ENCODE measurements around the gene CD48.
"Not testable (repeated sequence)": the region's sequence is repeated elsewhere in the genome, so short reads cannot be mapped to it uniquely, and the experiment has no call there.

The CD48 gene

GRCh38 chr1:160741612-160742348, 30.2 kb upstream of the CD48 start:
- DNase-seq = no peak

GRCh38 chr1:160741092-160741501, 29.5 kb upstream of the CD48 start:
- DNase-seq = no peak

DNA sequence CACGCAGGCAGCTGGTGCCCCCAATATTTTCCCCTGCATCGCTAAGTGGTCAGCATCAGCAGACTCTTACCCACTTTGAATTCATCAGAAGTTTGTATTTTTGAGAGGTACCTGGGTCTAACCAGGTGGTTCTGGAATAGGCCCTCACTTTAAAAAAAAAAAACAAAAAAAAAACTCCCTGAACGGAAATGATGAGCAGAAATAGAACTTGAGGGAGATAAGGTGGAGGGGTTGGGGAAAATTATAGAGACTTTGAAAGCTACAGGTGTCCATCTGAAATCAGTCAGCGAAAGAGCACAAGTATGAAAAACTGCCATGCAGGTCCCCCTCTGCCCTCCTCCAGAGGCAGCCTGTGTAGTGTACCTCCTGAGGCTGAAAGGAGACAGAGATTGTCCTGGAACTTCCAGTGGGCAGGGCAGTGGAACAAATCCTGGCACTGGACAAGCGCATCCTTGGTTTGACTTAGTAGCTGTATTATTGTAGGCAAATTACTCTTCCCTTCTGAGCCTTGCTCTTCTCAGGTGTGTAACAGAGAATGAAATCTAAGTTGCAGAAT, 28.6 kb upstream of the CD48 start:
- no peak for DNase-seq

GRCh38 chr1:160739098-160739511, 27.5 kb upstream of the CD48 start, which contains the start of gene SLAMF7:
Gene SLAMF7 (plus strand): TSS chr1:160739247. CDS start chr1:160739302, 55 bp downstream.
- DNase-seq = no peak

DNA sequence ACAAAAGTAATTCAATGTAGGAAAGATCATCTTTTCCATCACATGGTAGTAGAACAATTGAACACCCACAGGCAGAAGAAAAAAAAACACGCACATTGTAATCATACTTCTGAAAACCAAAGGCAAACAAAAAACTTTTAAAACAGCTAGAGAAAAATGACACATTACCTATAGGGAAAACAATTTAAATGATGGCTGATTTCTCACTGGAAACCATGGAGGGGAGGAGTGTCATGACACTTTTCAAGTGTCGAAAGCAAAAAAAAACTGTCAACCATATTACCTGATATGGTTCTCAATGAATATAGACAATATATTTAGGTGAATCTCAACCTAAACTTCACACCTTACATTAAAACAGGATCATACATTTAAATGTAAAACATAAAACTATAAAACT, 26.6 kb upstream of the CD48 start:
- DNase-seq = no peak

DNA sequence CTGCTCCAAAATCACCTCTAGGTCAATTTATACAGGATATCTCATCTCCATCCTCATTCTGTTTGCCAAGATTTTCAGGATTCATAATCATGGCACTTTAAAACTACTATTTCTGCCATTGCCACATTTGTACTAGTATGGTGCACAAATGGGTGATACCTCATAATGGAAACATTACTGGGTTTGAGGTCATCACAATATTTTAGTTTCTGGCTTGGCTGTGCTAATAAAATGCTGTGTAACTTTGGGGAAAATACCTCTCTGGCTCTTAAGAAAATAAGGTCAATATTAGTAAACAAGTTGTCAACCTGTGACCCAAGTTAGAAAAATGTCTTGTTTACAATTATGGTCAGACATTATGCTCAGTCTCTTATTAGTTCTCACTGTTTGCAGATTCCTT, 22.7 kb upstream of the CD48 start:
- DNase-seq = no peak

DNA sequence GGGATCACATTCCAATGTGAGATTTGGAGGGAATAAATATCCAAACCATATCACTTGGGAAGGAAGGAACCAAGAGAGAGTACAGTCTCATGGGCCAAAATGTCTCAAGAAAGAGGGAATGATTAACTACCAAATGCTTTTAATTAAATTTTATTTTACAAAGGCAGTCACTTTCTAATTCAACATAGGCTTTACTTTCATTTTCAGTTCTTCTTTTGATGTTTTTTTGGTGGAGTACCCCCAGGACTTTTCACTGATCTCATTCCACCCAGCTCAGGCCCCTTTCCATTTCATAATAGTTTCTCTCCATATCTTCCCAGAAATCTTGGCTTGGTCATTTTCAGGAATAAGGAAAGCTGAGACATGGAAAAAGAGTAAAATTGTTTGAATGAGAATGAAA, 22.3 kb upstream of the CD48 start:
- DNase-seq = no peak

DNA sequence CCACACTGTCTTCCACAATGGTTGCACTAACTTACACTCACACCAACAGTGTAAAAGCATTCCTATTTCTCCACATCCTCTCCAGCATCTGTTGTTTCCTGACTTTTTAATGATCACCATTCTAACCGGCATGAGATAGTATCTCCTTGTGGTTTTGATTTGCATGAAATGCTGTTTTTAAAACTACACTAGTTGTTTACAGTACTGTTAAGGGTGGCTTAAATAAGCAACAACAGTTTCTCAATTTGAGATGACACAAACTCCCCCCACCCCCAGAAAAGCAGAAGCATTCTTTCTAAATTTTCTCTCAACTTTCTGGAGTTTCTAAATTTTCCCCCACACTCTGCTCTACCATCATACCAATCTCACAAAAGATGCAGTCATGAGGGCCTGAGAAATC, 20.4 kb upstream of the CD48 start:
- no peak for DNase-seq

- DNase-seq = not testable (repeated sequence)
Measured at GRCh38 chr1:160731564-160731963, 19.9 kb upstream of the CD48 start.

- DNase-seq = no peak
Measured at GRCh38 chr1:160727316-160727640, 15.7 kb upstream of the CD48 start.

DNA sequence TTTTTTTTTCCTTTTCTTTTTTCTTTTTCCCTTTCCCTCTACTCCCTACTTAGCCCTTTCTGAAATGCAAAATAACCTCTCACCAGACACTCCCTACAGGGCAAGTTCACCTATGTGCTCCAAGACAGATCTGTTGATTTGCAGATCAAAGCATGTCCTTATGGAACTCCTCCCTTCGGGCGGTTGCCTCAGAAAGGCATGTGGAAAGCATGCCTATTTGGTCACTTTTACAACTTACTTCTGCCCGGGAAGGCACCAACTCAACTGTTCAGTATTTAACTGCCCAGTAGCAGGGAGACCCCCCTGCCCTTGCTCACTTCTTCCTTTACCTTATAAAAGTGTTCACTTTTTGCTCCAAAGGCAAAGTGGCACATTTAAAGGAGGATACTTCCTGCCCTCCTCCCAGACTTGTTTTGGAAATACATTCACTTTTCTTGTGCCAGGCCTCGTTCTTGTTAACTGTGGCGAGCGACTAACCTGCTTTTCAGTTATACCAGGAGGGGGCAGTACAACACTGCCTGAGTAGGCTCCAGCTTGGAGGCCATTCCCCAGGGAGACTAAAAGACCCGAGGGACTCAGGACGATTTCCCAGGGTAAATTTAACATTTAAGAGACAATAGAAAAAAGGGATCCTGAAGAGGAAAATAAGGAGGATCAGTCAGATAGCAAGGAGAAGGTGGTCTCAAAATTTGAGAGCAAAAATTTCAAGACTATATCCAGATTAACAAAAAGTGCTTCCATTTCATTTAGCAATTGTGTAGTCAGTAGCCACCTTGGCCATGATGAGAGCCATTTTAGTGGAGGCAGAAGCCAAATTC, 15.1 kb upstream of the CD48 start:
- DNase-seq = peak; percentile 17

DNA sequence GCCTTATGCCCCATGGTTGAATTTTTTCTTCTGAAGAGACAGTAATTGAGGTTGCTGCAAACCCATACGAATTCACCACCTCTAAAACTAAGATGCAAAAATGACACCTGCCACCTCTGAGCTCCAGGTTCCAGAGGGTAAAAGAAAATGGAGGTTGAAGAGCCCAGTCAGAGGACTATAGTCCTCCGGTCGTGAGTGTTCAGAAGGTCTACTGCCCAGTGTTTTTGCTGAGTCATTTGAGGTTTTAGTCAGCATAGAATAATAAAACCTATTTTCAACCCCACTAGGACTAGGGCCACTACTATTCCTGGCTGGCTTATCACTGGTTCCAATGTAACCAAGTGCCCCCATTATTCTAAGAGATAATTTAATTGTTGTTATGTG, 14.5 kb upstream of the CD48 start:
- no peak for DNase-seq

- no peak for DNase-seq
Measured at GRCh38 chr1:160724465-160725242, 13.0 kb upstream of the CD48 start.

- DNase-seq = no peak
Measured at GRCh38 chr1:160723332-160723731, 11.7 kb upstream of the CD48 start.

- DNase-seq = no peak
Measured at GRCh38 chr1:160722726-160723125, 11.1 kb upstream of the CD48 start.

GRCh38 chr1:160721473-160721872, 9.9 kb upstream of the CD48 start:
- DNase-seq = no peak

DNA sequence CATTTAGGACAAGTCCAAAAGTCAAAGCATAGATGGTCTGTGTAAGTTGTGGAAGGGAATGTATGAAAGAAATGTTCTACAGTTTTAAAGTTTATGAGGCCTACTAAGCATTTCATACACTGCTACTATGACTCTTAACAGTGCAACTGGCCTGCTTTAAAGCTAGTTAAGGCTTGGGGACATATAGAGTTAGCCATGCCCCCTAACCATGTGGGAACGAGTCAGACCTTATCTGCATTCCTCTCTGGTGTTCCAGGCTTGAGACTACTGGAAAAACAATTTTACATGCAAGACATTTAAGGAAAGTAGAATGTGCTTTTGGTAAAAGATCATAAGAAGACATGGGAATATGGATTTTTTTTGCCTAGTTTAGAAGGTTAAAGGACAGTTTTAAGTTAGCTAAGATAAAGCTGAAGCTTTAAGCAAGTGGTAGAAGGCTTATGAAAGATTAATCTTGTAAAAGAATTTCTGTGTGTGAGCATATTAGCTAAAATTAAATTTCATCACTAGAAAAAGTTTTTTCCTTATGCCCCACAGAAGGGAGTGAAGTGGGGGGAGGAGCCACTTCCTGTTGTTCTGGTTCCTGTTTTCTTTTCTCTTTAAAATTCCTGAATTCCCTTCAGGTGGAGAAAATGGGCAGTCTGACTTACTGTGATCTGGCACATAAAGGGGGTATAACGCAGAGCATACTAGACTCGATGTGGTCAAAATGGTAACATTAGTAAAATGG, 8.9 kb upstream of the CD48 start:
- no peak for DNase-seq

- no peak for DNase-seq
Measured at GRCh38 chr1:160718210-160718609, 6.6 kb upstream of the CD48 start.

DNA sequence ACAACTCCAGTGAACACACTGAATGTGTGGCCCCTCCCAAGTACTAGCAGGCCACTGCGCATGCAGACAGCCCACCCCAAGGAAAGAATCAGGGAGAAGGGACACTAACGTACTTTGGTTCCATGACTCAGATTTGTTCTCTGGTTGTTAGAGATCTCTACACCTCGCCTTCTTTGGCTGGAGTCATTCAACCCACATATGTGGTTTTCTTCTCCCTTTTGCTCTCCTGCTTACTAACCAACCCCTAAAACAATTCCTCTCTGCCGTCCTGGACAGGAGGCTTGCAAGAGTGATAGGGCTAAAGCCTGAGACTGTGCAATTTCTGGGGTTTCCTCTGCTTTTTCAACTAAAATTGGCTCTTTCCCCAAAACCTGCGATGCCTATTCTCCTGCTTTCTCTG, 5.7 kb upstream of the CD48 start:
- DNase-seq = no peak

GRCh38 chr1:160716013-160716412, 4.4 kb upstream of the CD48 start:
- DNase-seq = no peak

GRCh38 chr1:160714034-160714648, 2.5 kb upstream of the CD48 start:
- not testable (repeated sequence) for DNase-seq

GRCh38 chr1:160713161-160713560, 1.5 kb upstream of the CD48 start:
- no peak for DNase-seq

Measured in NCI-H1436 (cell line).